ENCODE measurements around the gene HMGCLL1. TPM values are rescaled to one million over a fixed set of nuclear protein-coding genes. Genes with fewer than 3 reads are reported as not detected.

HMGCLL1 gene
- total and polyA plus RNA-seq, 2 donors (not counting 3 experiments of a cell fraction or from before 2014, with no cell fraction given): not detected

DNA sequence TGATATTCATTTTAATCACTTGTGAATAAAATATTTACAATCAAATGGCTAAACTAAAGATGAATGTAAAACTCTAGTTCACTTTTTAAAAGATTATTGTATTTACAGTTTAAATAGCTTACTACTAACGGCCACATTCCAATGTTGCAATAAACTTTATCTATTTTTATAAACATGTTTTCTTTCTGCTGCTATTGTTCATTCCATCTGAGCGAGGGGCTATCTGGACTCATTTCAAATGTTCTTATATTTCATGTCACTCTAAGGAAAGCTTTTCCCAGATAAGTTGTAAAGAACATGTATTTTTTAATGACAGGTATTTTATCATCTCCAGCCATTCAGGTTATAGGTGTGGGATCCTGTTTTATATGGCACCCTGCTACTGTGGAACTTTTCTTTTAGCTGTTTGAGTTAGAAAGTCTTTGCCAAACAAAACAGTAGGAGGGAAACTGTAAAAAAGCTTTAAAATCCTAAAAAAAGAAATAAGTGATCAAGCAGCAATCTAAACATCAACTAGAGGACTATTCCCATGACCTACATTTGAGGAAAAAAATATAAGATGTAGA is 42.5 kb downstream of the HMGCLL1 start:
- Histone ChIP-seq H3K79me2 (ENCODE audit: control insufficient read depth, insufficient read depth, low read length) (no peaks in the 10 kb centered on the region), H4K20me1 (replicated peaks; ENCODE audit: control insufficient read depth, extremely low read depth, insufficient read depth, low read length) (no peaks in the 10 kb centered on the region), H2AFZ (ENCODE audit: low read depth, low read length) (no peak overlapping the region), H3K9me3 (replicated peaks; ENCODE audit: control insufficient read depth, insufficient read depth, low read length) (no peaks in the 10 kb centered on the region), H3K9me1 (replicated peaks; ENCODE audit: control insufficient read depth, extremely low read depth, insufficient read depth, low read length) (no peaks in the 10 kb centered on the region), H3K27me3 (ENCODE audit: control insufficient read depth in 2 of 2, insufficient read depth in 2 of 2, low read length in 2 of 2) (no peaks in the 10 kb centered on the region), H3K9ac (replicated peaks; ENCODE audit: extremely low read depth, insufficient read depth, low read length) (no peak overlapping the region), H3K4me3 (replicated peaks in 1 of 3; ENCODE audit: insufficient read depth in 1 of 3, low read depth in 1 of 3, low read length in 3 of 3) (no peak overlapping the region), H3K36me3 (ENCODE audit: control insufficient read depth in 2 of 2, extremely low read depth in 1 of 2, insufficient read depth in 2 of 2, low read length in 2 of 2) (no peaks in the 10 kb centered on the region), H3K4me2 (ENCODE audit: insufficient read depth, low read length) (no peak overlapping the region), H3K4me1 (ENCODE audit: control insufficient read depth, extremely low read depth, insufficient read depth, low read length) (no peaks in the 10 kb centered on the region), H3K27ac (ENCODE audit: insufficient read depth, low read depth, low read length) (no peak overlapping the region)
- dilution Hi-C loops (cut with MboI; ENCODE audit: extremely low pct_ligation_motif_present, low sequenced_read_pairs): no loop called here
- FAIRE-seq (no peak), DNase-seq (ENCODE audit: low read depth, low spot score) (peak; percentile 40)
- ChIA-PET POLR2A (no interaction called here), CTCF (interaction anchor here (0.7 to 1.8 kb wide), 2 partner anchors 10 to 15 kb away, joined by 3 to 8 read pairs; no protein-coding TSS in a partner anchor)
- no peak for TF ChIP-seq POLR2A (IDR thresholded peaks at IDR 0.05; ENCODE audit: low read depth, low read length)
- TF ChIP-seq, protein P1, sequence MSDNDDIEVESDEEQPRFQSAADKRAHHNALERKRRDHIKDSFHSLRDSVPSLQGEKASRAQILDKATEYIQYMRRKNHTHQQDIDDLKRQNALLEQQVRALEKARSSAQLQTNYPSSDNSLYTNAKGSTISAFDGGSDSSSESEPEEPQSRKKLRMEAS (IDR thresholded peaks at IDR 0.05; ENCODE audit: insufficient read depth, insufficient read length): no peak
- TF ChIP-seq FOS (IDR thresholded peaks at IDR 0.05; ENCODE audit: borderline replicate concordance, insufficient read depth, low read length): no peak
- TF ChIP-seq MYC (IDR thresholded peaks at IDR 0.05; ENCODE audit: low read depth, low read length): no peak
- no peak for TF ChIP-seq POLR2AphosphoS5 (IDR thresholded peaks at IDR 0.05; ENCODE audit: insufficient read depth, low read depth, low read length)
- TF ChIP-seq, protein P2, sequence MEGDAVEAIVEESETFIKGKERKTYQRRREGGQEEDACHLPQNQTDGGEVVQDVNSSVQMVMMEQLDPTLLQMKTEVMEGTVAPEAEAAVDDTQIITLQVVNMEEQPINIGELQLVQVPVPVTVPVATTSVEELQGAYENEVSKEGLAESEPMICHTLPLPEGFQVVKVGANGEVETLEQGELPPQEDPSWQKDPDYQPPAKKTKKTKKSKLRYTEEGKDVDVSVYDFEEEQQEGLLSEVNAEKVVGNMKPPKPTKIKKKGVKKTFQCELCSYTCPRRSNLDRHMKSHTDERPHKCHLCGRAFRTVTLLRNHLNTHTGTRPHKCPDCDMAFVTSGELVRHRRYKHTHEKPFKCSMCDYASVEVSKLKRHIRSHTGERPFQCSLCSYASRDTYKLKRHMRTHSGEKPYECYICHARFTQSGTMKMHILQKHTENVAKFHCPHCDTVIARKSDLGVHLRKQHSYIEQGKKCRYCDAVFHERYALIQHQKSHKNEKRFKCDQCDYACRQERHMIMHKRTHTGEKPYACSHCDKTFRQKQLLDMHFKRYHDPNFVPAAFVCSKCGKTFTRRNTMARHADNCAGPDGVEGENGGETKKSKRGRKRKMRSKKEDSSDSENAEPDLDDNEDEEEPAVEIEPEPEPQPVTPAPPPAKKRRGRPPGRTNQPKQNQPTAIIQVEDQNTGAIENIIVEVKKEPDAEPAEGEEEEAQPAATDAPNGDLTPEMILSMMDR (IDR thresholded peaks at IDR 0.05; ENCODE audit: extremely low read depth in 1 of 2, insufficient read depth in 1 of 2, low read depth in 1 of 2, low read length in 2 of 2): no peak
- TF ChIP-seq JUN (IDR thresholded peaks at IDR 0.05; ENCODE audit: borderline replicate concordance, insufficient read depth, insufficient read length, low read depth): no peak
- intact Hi-C loops (cut with micrococcal nuclease): no loop called here
- no TSS peak for BruUV-seq (replicated peaks)
